ENCODE results near the gene TNIK.

Gene TNIK

DNA sequence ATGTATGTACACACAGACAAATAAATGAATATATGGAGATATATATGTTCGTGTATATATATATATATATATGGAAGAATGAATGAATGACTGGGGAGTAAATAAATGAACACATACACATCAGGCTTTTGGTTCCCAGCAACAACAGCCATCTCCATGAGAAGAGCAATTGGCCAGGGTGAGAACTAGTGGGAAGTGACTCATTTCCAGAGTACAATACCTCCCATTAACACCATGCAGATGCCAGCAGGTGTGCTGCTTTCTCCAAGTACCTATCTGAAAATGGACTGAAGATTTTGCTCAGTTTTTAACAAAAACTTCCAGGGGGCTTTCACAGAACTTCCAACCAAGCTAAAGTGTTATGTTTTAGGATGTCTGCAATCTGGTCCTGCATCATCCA is 253.9 kb downstream of the TNIK start:
- no peak for DNase-seq (ENCODE audit: low read depth)
- TF ChIP-seq, protein P1, sequence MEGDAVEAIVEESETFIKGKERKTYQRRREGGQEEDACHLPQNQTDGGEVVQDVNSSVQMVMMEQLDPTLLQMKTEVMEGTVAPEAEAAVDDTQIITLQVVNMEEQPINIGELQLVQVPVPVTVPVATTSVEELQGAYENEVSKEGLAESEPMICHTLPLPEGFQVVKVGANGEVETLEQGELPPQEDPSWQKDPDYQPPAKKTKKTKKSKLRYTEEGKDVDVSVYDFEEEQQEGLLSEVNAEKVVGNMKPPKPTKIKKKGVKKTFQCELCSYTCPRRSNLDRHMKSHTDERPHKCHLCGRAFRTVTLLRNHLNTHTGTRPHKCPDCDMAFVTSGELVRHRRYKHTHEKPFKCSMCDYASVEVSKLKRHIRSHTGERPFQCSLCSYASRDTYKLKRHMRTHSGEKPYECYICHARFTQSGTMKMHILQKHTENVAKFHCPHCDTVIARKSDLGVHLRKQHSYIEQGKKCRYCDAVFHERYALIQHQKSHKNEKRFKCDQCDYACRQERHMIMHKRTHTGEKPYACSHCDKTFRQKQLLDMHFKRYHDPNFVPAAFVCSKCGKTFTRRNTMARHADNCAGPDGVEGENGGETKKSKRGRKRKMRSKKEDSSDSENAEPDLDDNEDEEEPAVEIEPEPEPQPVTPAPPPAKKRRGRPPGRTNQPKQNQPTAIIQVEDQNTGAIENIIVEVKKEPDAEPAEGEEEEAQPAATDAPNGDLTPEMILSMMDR (conservative IDR thresholded peaks at IDR 0.05; ENCODE audit: low read depth, low read length), result no peak
- H3K4me3 ChIP-seq (ENCODE audit: low read depth, low read length), result no peak overlapping the region

DNA sequence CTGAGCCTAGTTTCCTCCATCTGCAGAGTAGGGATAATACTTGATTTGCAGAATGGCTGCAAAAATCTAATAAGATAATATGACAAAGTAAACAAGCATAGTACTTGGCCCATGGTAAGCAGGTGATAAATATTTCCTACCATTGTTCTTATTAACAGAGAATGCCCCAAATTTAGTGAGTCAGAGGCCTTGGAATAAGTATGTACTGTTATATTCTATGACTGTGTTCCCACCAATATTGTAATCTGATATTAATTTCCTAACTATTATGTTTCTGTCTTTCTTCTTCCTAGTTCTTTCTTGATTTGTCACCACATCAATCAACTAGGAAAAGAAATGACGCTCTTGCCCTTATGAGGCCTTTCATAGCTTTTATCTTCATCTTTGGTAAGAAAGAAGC is 255.3 kb downstream of the TNIK start:
- no peak overlapping the region for H3K4me3 ChIP-seq (ENCODE audit: low read depth, low read length)
- no peak for DNase-seq (ENCODE audit: low read depth)
- TF ChIP-seq, protein P1 (conservative IDR thresholded peaks at IDR 0.05; ENCODE audit: low read depth, low read length), result no peak

DNA sequence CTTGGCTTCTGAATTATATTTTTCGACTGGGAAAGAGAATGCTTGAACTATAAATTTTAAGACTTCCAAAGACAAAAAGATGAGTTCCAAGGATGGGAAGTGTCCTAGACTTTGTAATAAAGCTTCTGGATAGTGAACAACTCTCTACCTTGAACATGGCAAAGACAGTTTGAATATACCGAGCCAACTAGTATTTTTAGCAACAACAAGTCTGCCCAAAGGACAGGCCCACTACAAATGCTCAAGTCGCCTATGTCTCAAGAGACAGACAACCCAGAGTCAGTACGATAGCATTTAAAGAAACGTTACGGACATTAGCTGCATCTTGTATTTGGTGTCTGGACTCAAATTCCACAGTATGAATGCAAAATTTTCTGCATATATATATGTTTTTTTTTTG is 258.4 kb downstream of the TNIK start:
- no peak for DNase-seq (ENCODE audit: low read depth)
- TF ChIP-seq, protein P1 (conservative IDR thresholded peaks at IDR 0.05; ENCODE audit: low read depth, low read length), result no peak
- no peak overlapping the region for H3K4me3 ChIP-seq (ENCODE audit: low read depth, low read length)

DNA sequence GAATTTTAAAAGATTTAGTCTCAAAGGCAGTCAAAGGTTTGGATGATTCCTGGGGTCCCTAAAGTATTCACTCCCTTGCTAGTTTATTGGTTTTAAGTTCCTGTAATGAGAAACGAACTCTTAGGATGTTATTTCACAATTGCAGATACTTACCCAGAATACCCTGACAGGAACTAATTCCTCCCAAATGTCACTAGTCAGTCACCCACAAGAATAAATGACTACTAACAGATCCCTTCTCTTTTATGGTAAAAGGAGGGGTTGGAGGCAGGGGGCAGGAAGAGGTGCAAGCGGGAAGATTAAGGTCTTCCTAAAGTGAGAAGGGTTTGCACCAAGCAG is 259.5 kb downstream of the TNIK start:
- no peak overlapping the region for H3K4me3 ChIP-seq (ENCODE audit: low read depth, low read length)
- TF ChIP-seq, protein P1 (conservative IDR thresholded peaks at IDR 0.05; ENCODE audit: low read depth, low read length), result no peak
- DNase-seq (ENCODE audit: low read depth), result no peak

DNA sequence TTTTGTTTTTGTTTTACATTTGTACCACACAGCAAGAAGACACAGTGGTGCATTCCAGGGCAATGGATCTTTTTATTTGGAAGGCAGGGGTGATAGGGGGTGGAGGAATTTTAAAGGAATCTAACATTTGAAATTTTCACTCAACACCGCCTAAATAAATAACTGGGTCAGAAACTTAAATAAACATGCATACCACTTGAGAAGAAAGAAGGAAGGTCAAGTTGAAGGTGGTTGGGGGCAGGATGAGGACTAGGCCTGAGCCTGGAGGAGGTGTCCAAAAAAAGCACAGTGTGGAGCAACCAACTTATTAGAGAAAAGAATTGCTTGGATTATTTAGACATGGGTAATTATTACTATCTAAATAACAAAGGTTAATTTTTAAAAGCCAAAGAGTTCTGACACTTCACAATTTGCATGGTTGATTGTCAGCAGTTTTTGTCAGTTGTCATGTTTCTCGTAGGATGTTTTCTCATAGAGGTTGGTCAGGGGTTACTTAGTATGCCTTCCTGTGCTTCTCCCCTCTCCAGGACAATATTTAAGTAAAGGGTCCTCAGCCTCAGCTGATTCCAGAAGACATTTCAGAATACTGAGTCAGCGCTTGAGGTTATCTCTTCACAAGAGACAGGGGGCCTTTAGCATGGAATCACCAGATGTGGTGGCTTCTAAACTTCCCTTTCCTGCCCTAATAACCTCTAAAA is 260.0 kb downstream of the TNIK start:
- H3K4me3 ChIP-seq (ENCODE audit: low read depth, low read length), result no peak overlapping the region
- TF ChIP-seq, protein P1 (conservative IDR thresholded peaks at IDR 0.05; ENCODE audit: low read depth, low read length), result no peak
- peak; percentile 62 for DNase-seq (ENCODE audit: low read depth)

DNA sequence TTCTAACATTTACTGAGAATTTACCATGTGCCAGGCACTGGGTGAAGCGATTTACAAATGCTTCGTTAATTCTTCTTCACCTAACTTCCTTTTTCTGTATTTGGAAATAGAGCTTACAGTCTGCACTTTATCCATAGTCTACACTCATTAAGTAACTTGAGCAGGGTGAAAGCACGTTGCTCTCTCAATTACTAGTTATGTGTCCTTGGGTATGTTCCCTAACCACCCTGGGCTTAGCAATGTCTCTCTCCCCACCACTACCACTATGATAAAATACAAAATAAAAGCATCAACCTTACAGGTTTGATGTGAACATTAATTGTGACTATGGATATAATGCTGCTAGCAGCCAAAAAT is 260.8 kb downstream of the TNIK start:
- no peak overlapping the region for H3K4me3 ChIP-seq (ENCODE audit: low read depth, low read length)
- no peak for DNase-seq (ENCODE audit: low read depth)
- TF ChIP-seq, protein P1 (conservative IDR thresholded peaks at IDR 0.05; ENCODE audit: low read depth, low read length), result no peak

DNA sequence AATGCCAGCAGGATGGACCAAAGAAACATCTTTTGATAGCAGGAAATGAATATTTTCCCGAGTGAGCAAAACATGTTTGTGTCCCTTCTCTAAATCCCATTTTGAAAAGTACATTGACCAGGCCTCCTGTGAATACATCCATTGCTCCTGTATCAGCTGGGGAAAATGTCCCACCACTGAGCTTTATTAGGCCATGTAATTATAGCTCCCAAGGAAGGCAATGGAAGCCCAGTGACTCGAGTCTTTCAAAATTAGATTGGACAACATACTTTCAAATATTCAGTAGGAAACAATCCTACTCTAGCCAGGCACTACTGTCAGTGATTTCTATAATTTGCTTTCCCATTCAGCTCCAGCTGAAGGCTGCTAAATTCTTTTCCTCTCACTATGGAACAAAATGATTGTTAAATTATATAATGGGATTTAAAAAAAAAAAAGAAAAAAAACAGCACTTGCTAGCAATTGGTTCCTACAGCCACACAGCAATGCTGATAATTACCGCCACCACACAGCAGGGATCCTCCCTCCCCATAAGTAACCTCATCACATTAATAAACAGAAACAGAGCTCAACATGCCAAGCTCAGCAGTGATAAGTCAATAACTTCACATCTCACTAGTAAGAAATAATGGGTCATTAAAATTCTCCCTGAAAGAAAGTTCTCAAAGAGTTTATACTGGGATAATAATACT is 261.3 kb downstream of the TNIK start:
- TF ChIP-seq, protein P1 (conservative IDR thresholded peaks at IDR 0.05; ENCODE audit: low read depth, low read length), result no peak
- peak; percentile 54 for DNase-seq (ENCODE audit: low read depth)
- no peak overlapping the region for H3K4me3 ChIP-seq (ENCODE audit: low read depth, low read length)

Measured in choroid plexus epithelial cell (primary cell).